Tibial nerve (tissue), 4 donors: ENCODE data around the gene POLG. TPM values are rescaled to one million over a fixed set of nuclear protein-coding genes. Genes with fewer than 3 reads are reported as not detected.
A peak's percentile ranks its signal among the peaks of the same experiment; 100 is the strongest.

ENCODE experiments used
- DNase-seq, 2 donors: peaks; one replicate each; pipeline ENCODE4 v3.0.0-alpha.2; 2019; ENCODE audit warnings: low spot score in 2 of 2
- H3K27ac ChIP-seq, 4 donors: fragments of 200-600 bp; sonication (generic) in 3 of 4; one replicate each; pipeline ENCODE4 v1.5.1; 2017 to 2019; ENCODE audit warnings: mild to moderate bottlenecking in 1 of 4
- H3K27me3 ChIP-seq, 2 donors: fragments of 200-600 bp; sonication (generic) in 1 of 2; one replicate each; pipeline versions ENCODE4 v1.5.1 to v1.6.0; 2017 to 2019
- H3K36me3 ChIP-seq, 3 donors: fragments of 200-600 bp; sonication (generic); one replicate each; pipeline ENCODE4 v1.5.1; 2018 to 2019
- H3K4me1 ChIP-seq, 4 donors: fragments of 200-600 bp; sonication (generic) in 3 of 4; one replicate each; pipeline ENCODE4 v1.5.1; 2017 to 2019
- H3K4me3 ChIP-seq, 4 donors: fragments of 200-600 bp; sonication (generic) in 3 of 4; one replicate each; pipeline ENCODE4 v1.5.1; 2017 to 2019; ENCODE audit warnings: mild to moderate bottlenecking in 1 of 4, moderate library complexity in 1 of 4
- H3K9me3 ChIP-seq, 4 donors: fragments of 200-600 bp; sonication (generic) in 3 of 4; one replicate each; pipeline ENCODE4 v1.5.1; 2017 to 2019
- EP300 ChIP-seq, 2 donors: sonication (generic); formaldehyde crosslinking; IDR thresholded peaks; one replicate each; pipeline ENCODE4 v1.6.1; 2017; ENCODE audit warnings: antibody characterized with exemption in 2 of 2, mild to moderate bottlenecking in 1 of 2
- POLR2A ChIP-seq, 2 donors: fragments of 450-650 bp; IDR thresholded peaks; one replicate each; pipeline ENCODE4 v1.6.1; 2017; ENCODE audit warnings: antibody characterized with exemption in 2 of 2, mild to moderate bottlenecking in 2 of 2, moderate library complexity in 2 of 2
- WGBS, 2 donors: methylation state at CpG; one replicate each; pipeline ENCODE4 v1.1.5; 2018; 5-methylcytosine and 5-hydroxymethylcytosine counted together
- total RNA-seq, 4 donors: library from RNA; depleted of rRNA; stranded (reverse); fragments of >200 nt; gene quantifications; one replicate each; pipeline ENCODE4 v1.1.0, GENCODE V29; 2016
- TF ChIP-seq, protein P1 (sequence below), 5 experiments: fragments of 200-600 bp in 3 of 5; fragments of 450-650 bp in 2 of 5; sonication (generic) in 3 of 5; IDR thresholded peaks; one replicate each; pipeline ENCODE4 v1.5.1; 2016 to 2019; ENCODE audit warnings: antibody characterized with exemption in 5 of 5, mild to moderate bottlenecking in 3 of 5, moderate library complexity in 2 of 5

Gene POLG
- total RNA-seq, 4 donors from 2014 or later, result 76.9 to 113 (median 103) TPM

DNA sequence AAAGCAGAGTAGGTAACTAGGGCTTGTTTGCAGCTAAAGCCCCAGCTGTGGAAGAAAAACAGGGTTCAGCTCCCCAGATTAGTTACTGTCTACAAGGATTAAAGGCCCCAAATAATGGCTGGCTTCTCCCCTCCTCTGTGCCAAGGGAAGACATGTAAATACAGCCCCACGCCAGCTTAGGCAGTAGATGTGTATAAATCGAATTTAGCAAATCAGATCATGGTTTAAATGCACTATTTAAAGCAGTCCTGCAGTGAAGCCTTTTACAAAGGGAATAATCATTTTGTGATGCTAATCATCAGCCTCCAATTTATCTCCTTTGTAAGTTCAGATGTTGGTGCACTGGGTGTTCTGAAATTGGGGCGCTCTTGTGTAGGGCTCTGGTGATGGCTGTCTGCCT, 46.7 kb upstream of the POLG start:
- TF ChIP-seq, protein P1, sequence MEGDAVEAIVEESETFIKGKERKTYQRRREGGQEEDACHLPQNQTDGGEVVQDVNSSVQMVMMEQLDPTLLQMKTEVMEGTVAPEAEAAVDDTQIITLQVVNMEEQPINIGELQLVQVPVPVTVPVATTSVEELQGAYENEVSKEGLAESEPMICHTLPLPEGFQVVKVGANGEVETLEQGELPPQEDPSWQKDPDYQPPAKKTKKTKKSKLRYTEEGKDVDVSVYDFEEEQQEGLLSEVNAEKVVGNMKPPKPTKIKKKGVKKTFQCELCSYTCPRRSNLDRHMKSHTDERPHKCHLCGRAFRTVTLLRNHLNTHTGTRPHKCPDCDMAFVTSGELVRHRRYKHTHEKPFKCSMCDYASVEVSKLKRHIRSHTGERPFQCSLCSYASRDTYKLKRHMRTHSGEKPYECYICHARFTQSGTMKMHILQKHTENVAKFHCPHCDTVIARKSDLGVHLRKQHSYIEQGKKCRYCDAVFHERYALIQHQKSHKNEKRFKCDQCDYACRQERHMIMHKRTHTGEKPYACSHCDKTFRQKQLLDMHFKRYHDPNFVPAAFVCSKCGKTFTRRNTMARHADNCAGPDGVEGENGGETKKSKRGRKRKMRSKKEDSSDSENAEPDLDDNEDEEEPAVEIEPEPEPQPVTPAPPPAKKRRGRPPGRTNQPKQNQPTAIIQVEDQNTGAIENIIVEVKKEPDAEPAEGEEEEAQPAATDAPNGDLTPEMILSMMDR (IDR thresholded peaks at IDR 0.05), result no peak
- no peak for TF ChIP-seq EP300 (IDR thresholded peaks at IDR 0.05)
- peaks cover 0 to 19% (median 4%) of the 10 kb centered on the region in 4 donors for H3K4me1 ChIP-seq
- WGBS, 2 donors, result 88% methylated on average over 3 of the region's 3 CpGs
- peaks cover 0 to 82% of the 10 kb centered on the region in 2 donors for H3K27me3 ChIP-seq
- H3K9me3 ChIP-seq, result no peaks in the 10 kb centered on the region
- no peak overlapping the region for H3K27ac ChIP-seq
- no peak overlapping the region for H3K4me3 ChIP-seq
- no peaks in the 10 kb centered on the region for H3K36me3 ChIP-seq
- no peak for DNase-seq

GRCh38 chr15:89379818-89380217, 45.2 kb upstream of the POLG start:
- H3K36me3 ChIP-seq, result no peaks in the 10 kb centered on the region
- TF ChIP-seq POLR2A (IDR thresholded peaks at IDR 0.05), result no peak
- TF ChIP-seq, protein P1 (IDR thresholded peaks at IDR 0.05), result no peak
- no peak for TF ChIP-seq EP300 (IDR thresholded peaks at IDR 0.05)
- no peaks in the 10 kb centered on the region for H3K9me3 ChIP-seq
- 68 to 77% methylated on average over 5 of the region's 5 CpGs for WGBS, 2 donors
- no peak for DNase-seq
- H3K4me1 ChIP-seq, result peaks cover 0 to 19% (median 4%) of the 10 kb centered on the region in 4 donors
- peaks cover 0 to 94% of the 10 kb centered on the region in 2 donors for H3K27me3 ChIP-seq
- no peak overlapping the region for H3K4me3 ChIP-seq
- H3K27ac ChIP-seq, result no peak overlapping the region

GRCh38 chr15:89379251-89379695, 44.6 kb upstream of the POLG start:
- H3K36me3 ChIP-seq, result no peaks in the 10 kb centered on the region
- 35 to 40% methylated on average over 20 to 24 of the region's 28 CpGs for WGBS, 2 donors
- no peak for TF ChIP-seq EP300 (IDR thresholded peaks at IDR 0.05)
- TF ChIP-seq, protein P1 (IDR thresholded peaks at IDR 0.05), result no peak
- no peak for TF ChIP-seq POLR2A (IDR thresholded peaks at IDR 0.05)
- peaks cover 0 to 19% (median 4%) of the 10 kb centered on the region in 4 donors for H3K4me1 ChIP-seq
- H3K27ac ChIP-seq, result no peak overlapping the region
- DNase-seq, result no peak
- peak overlapping the region in 3 of 4 donors; percentile 21 to 45 (median 36) for H3K4me3 ChIP-seq
- H3K27me3 ChIP-seq, result peaks cover 0 to 95% of the 10 kb centered on the region in 2 donors
- no peaks in the 10 kb centered on the region for H3K9me3 ChIP-seq

- WGBS, 2 donors, result 4 to 9% methylated on average over 7 to 63 of the region's 76 CpGs
- Histone ChIP-seq H3K27ac (no peak overlapping the region), H3K4me1 (peaks cover 0 to 19% (median 4%) of the 10 kb centered on the region in 4 donors), H3K9me3 (no peaks in the 10 kb centered on the region), H3K4me3 (peak overlapping the region in 3 of 4 donors; percentile 21 to 45 (median 36)), H3K27me3 (peaks cover 0 to 98% of the 10 kb centered on the region in 2 donors), H3K36me3 (no peaks in the 10 kb centered on the region)
- TF ChIP-seq, protein P1 (IDR thresholded peaks at IDR 0.05), result no peak
- TF ChIP-seq EP300 (IDR thresholded peaks at IDR 0.05), result no peak
- TF ChIP-seq POLR2A (IDR thresholded peaks at IDR 0.05), result no peak
- no peak for DNase-seq
These were observed 43.9 kb upstream of the POLG start for GRCh38 chr15:89378296-89379151.

DNA sequence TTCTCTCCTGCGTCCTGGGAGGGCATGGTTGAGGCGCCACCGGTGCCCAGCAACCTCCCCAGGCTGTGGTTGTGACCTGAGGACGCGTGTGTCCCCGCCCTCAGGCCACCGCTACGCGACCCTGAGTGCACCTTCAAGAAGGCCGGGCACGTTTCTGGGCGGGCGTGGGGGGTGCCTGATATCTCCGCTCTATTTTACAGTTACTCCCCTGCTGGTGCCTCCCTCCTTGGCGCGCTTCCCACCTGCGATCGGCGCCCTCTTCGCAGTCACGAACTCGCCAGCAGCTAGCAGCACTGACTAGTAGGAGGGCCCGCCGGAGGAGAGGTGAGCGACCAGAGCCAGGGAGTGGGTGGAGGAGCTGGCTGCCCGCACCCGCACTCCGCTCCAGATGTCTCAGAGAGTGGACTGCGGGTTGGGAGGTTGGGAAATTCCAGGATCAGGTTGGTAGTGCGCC, 43.2 kb upstream of the POLG start:
- no peak for TF ChIP-seq POLR2A (IDR thresholded peaks at IDR 0.05)
- TF ChIP-seq, protein P1 (IDR thresholded peaks at IDR 0.05), result no peak
- no peak for TF ChIP-seq EP300 (IDR thresholded peaks at IDR 0.05)
- 11 to 22% methylated on average over 30 of the region's 30 CpGs for WGBS, 2 donors
- peak overlapping the region in 1 of 4 donors; percentile 45 for H3K4me3 ChIP-seq
- H3K27me3 ChIP-seq, result peaks cover 0 to 98% of the 10 kb centered on the region in 2 donors
- no peaks in the 10 kb centered on the region for H3K9me3 ChIP-seq
- no peak for DNase-seq
- H3K4me1 ChIP-seq, result peaks cover 0 to 19% (median 4%) of the 10 kb centered on the region in 4 donors
- H3K36me3 ChIP-seq, result no peaks in the 10 kb centered on the region
- no peak overlapping the region for H3K27ac ChIP-seq
